G401 (cell line): Measurements from ENCODE around the gene KCNJ9. TPM values are rescaled to one million over a fixed set of nuclear protein-coding genes. Genes with fewer than 3 reads are reported as not detected.
A peak's percentile ranks its signal among the peaks of the same experiment; 100 is the strongest.
"Not testable (repeated sequence)": the region's sequence is repeated elsewhere in the genome, so short reads cannot be mapped to it uniquely, and the experiment has no call there.

ENCODE experiments used
- DNase-seq: peaks from one replicate; pipeline ENCODE4 v3.0.0-alpha.2; 2015; ENCODE audit warnings: low spot score
- in situ Hi-C: cut with HindIII; loops from 2 replicates; pipeline ENCODE4 v1.10.0; 2016; ENCODE audit warnings: low sequenced_read_pairs, mixed read lengths
- total RNA-seq: library from RNA; depleted of rRNA; stranded (reverse); fragments of >200 nt; shearing (Covaris generic); gene quantifications from 2 replicates; pipeline ENCODE4 v1.2.3, GENCODE V29; 2014; rRNA removed

The KCNJ9 gene
- not detected in 2 replicates for total RNA-seq

- DNase-seq: peak; percentile 100
- in situ Hi-C loops: no loop called here
Measured at GRCh38 chr1:160081261-160081936, at the start of gene KCNJ9. KCNJ9 (plus strand) TSS chr1:160081538; CDS start chr1:160084031, 2,493 bp downstream.

- in situ Hi-C loops: no loop called here
- peak; percentile 64 for DNase-seq
Measured at GRCh38 chr1:160032165-160032820, 49.0 kb upstream of the KCNJ9 start.

DNA sequence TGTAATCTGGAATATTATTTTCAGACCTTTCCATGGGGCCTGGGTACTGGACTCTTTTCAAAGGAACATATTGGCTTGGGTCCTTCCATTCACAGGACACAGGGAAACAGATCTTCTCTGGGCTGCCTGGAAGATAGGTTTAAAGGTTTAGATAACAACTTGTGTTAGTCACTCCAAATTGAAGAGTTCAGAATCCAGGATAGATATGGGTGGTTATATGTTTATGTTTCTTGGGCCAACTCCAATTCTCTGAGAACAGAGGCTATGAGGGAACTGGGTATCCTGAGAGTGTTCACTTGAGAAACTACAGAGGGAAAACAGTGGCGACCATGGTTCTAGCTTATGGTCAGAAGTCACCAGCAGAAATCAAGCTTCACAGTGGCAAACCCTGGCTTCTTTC lies 40.9 kb upstream of the KCNJ9 start:
- in situ Hi-C loops: no loop called here
- no peak for DNase-seq

DNA sequence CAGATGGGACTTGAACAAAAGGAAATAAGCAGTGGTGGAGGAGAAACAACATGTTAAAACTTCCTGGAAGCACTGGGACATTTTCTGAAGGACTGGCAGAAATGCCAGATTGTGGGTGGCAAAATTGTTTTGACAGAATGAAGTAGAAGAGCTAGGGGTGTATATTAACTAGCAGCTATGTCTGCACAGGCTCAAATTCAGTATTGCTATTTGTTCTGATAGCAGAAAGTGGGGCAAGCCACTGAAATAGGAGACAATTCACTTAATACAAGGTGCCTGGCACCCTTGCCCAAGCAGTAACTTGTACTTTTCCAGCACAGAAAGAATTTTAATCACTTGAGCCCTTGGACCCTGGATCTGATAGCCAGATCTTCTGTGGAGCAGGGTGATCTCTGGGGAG lies 37.8 kb upstream of the KCNJ9 start:
- DNase-seq: no peak
- in situ Hi-C loops: no loop called here

DNA sequence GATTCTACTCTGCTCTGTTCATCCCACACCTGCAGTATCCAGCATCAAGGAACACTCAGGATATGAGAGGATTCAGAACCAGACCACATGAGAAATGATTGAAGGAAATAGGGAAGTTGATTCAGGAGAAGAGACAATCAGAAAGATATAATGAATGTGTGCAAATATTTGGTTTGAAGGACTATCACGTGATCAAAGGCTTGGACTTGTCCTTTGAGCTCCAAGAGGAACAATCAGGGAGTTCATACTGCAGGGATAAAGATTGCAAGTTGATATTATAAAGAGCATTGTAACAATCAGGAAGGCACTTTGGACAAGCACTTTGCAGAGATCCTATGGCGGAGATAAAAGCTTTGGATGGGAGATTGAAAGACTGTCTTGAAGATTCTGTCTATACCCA lies 35.7 kb upstream of the KCNJ9 start:
- no peak for DNase-seq
- in situ Hi-C loops: no loop called here

DNA sequence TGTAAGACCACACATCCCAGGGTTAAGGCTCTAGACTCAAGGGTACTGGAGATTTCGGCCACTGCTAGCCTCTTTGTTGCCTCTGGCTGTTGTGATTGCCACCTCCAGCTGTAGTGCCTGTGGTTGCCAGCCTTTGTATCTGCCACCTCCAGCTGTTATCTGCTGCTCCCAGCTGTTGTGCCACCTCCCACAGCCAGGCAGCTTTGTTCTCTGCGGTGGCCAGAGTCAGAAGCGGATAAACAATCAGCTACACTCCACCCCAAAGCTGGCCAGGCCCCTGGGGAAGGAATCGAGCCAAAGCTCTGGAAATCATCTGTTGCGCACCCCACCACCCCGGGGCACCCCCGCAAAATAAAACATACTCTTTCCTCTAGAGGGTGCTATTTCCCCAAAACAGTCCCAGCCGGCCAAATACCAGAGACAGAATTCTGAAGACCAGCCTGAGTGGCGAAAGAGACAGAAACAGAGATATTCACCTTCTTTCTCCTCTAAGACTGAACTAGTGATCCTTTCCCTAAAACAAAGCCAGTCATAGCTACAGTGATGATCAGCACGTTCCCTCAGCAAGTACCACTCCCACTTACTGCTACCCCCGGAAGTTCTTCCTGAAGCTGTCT lies 34.7 kb upstream of the KCNJ9 start:
- in situ Hi-C loops: no loop called here
- DNase-seq: peak; percentile 68

GRCh38 chr1:160047111-160047991 lies 34.0 kb upstream of the KCNJ9 start:
- in situ Hi-C loops: no loop called here
- no peak for DNase-seq

DNA sequence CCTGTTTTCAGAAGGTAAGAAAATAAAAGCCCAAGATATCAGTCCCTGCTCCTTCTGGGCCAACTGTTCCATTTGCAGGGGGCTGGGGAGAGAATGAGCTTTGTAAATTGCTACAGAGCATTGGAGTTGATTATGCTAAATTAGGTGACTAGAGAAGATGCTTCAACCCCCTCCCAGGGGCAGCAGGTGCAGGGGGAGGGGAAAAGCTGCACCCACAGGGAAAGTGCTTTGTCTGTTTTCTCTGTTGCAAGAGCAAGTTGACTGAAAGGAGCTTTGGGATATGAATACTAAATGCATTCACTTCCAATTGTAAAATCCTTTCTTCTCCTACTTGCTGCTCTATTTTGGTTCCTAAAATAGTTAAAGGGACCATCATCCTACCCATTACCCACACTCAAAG lies 33.0 kb upstream of the KCNJ9 start:
- no peak for DNase-seq
- in situ Hi-C loops: no loop called here

DNA sequence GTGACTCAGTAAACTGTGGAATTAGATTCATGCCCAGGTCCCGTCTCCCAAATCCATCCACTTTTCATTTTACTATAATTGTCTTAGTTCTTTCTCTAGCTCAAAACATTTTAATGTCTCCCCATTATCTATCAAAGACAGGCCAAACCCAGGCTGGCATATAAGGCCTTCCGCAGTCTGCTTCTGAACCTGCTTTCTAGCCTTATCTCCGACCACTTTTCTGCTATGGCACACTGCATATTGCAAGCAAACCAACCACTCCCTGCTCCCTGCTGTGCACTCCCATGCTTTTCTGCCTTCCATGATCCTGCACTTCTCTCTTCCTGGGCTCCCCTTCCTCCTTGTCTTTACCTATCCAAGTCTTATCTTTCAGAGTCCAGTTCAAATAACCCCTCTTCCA lies 32.2 kb upstream of the KCNJ9 start:
- in situ Hi-C loops: no loop called here
- no peak for DNase-seq

- DNase-seq, in situ Hi-C loops: not testable (repeated sequence)
Measured at GRCh38 chr1:160050182-160050581, 31.2 kb upstream of the KCNJ9 start.

- in situ Hi-C loops: no loop called here
- DNase-seq: no peak
Measured at GRCh38 chr1:160050619-160051018, 30.7 kb upstream of the KCNJ9 start.

GRCh38 chr1:160052936-160053335 lies 28.4 kb upstream of the KCNJ9 start:
- DNase-seq: no peak
- in situ Hi-C loops: no loop called here

- in situ Hi-C loops: no loop called here
- DNase-seq: no peak
Measured at GRCh38 chr1:160053548-160054365, 27.6 kb upstream of the KCNJ9 start.

DNA sequence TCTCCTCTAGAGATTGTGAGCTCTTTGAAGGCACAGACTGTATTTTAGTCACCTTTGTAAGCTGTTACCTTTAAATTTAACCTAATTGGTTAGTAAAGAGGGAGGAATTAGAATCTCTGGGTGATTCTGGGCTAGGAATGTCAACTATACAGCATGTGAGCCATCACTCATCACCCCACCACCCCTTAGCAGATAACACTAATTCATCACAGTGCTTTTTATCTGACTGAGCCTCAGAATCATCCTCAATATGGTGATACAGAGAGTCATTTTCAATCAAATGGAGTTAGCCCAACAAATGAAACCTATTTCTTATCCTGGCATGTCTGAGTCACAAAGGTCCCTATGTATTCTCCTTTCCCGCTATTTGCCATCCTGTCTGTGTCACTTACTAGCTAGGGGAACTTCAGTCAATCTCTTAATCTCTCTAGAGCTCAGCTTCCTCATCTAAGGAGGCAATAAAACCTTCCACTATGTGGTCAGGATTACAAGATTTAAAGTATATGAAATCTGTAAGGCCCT lies 24.6 kb upstream of the KCNJ9 start:
- no peak for DNase-seq
- in situ Hi-C loops: no loop called here

GRCh38 chr1:160058087-160058486 lies 23.3 kb upstream of the KCNJ9 start:
- in situ Hi-C loops: no loop called here
- DNase-seq: peak; percentile 67

- DNase-seq: no peak
Measured at GRCh38 chr1:160061369-160062229, 19.7 kb upstream of the KCNJ9 start.

DNA sequence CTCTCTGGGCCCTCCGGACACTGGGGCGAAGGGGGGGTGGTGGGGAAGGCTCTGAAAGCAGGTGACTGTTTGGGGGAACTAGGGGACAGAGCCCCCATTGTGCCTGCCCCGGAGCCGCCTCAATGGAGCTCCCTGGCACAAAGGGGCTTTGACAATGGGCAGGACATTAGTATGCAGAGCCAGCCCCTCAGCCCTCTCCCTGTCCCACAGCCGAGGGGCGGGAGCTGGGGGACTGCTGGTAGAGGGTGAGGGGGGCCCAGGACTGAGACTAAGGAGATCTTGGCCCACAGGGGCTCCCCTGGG lies 19.2 kb upstream of the KCNJ9 start:
- in situ Hi-C loops: no loop called here
- DNase-seq: peak; percentile 44

More at GRCh38 chr1:160061369-160062229, 19.7 kb upstream of the KCNJ9 start:
- in situ Hi-C loops: no loop called here

DNA sequence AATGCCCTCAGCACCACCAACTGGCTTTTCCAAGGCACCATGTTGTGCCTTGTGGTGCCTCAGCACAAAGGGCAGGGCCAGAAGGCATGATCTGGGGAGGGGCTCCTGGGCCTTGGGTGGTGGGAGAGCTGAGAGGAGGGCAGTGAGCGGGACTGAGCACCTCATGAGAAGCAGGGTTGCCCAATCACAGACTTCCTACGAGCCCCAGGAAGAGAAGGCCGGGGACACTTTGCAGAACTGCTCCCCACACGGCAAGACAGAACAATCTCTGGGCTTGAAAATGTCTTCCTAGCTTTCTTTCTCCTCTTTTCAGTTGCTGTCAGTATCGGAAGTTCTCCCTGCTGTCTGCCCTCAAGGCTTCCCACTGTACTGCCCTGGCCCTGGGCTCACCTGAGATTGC lies 18.2 kb upstream of the KCNJ9 start:
- in situ Hi-C loops: no loop called here
- DNase-seq: no peak
